Measurements from ENCODE around the gene INTS2. TPM values are rescaled to one million over a fixed set of nuclear protein-coding genes. Genes with fewer than 3 reads are reported as not detected.

The INTS2 gene
- total RNA-seq, 3 donors from 2014 or later: 8.3 to 15.2 (median 11.8) TPM

GRCh38 chr17:61848896-61849295 lies 78.9 kb downstream of the INTS2 start:
- DNase-seq (ENCODE audit: low spot score in 2 of 2): no peak
- TF ChIP-seq POLR2A (IDR thresholded peaks at IDR 0.05) (no peak), POLR2AphosphoS5 (IDR thresholded peaks at IDR 0.05) (no peak), CTCF (IDR thresholded peaks at IDR 0.05) (no peak)
- intact Hi-C loops (cut with DNase I; ENCODE audit: low total_unique reads): no loop called here

GRCh38 chr17:61848247-61848646 lies 79.5 kb downstream of the INTS2 start:
- intact Hi-C loops (cut with DNase I; ENCODE audit: low total_unique reads): no loop called here
- no peak for TF ChIP-seq CTCF (IDR thresholded peaks at IDR 0.05)
- no peak for TF ChIP-seq POLR2AphosphoS5 (IDR thresholded peaks at IDR 0.05)
- no peak for TF ChIP-seq POLR2A (IDR thresholded peaks at IDR 0.05)
- H3K27me3 ChIP-seq: no peaks in the 10 kb centered on the region
- no peak for DNase-seq (ENCODE audit: low spot score in 2 of 2)
- H3K4me3 ChIP-seq: no peak overlapping the region
- no peak overlapping the region for H3K27ac ChIP-seq
- no peaks in the 10 kb centered on the region for H3K4me1 ChIP-seq
- no peaks in the 10 kb centered on the region for H3K36me3 ChIP-seq
- no peaks in the 10 kb centered on the region for H3K9me3 ChIP-seq

More at GRCh38 chr17:61848896-61849295, 78.9 kb downstream of the INTS2 start:
- no peaks in the 10 kb centered on the region for H3K36me3 ChIP-seq
- H3K4me3 ChIP-seq: no peak overlapping the region
- H3K9me3 ChIP-seq: no peaks in the 10 kb centered on the region
- no peaks in the 10 kb centered on the region for H3K27me3 ChIP-seq
- no peak overlapping the region for H3K27ac ChIP-seq
- H3K4me1 ChIP-seq: no peaks in the 10 kb centered on the region

- H3K27ac ChIP-seq: no peak overlapping the region
- no peaks in the 10 kb centered on the region for H3K27me3 ChIP-seq
- no peaks in the 10 kb centered on the region for H3K36me3 ChIP-seq
- TF ChIP-seq POLR2A (IDR thresholded peaks at IDR 0.05) (no peak), POLR2AphosphoS5 (IDR thresholded peaks at IDR 0.05) (no peak), CTCF (IDR thresholded peaks at IDR 0.05) (no peak)
- H3K4me3 ChIP-seq: no peak overlapping the region
- intact Hi-C loops (cut with DNase I; ENCODE audit: low total_unique reads): no loop called here
- DNase-seq (ENCODE audit: low spot score in 2 of 2): no peak
- no peaks in the 10 kb centered on the region for H3K4me1 ChIP-seq
- no peaks in the 10 kb centered on the region for H3K9me3 ChIP-seq
Observed at GRCh38 chr17:61847659-61848058, 80.1 kb downstream of the INTS2 start.

GRCh38 chr17:61846761-61847375 lies 80.9 kb downstream of the INTS2 start:
- H3K27ac ChIP-seq: no peak overlapping the region
- H3K4me1 ChIP-seq: no peaks in the 10 kb centered on the region
- no peaks in the 10 kb centered on the region for H3K27me3 ChIP-seq
- no peak for DNase-seq (ENCODE audit: low spot score in 2 of 2)
- intact Hi-C loops (cut with DNase I; ENCODE audit: low total_unique reads): no loop called here
- H3K36me3 ChIP-seq: no peaks in the 10 kb centered on the region
- H3K4me3 ChIP-seq: no peak overlapping the region
- no peaks in the 10 kb centered on the region for H3K9me3 ChIP-seq
- TF ChIP-seq CTCF (IDR thresholded peaks at IDR 0.05) (no peak), POLR2AphosphoS5 (IDR thresholded peaks at IDR 0.05) (no peak), POLR2A (IDR thresholded peaks at IDR 0.05) (no peak)

GRCh38 chr17:61846088-61846487 lies 81.7 kb downstream of the INTS2 start:
- DNase-seq (ENCODE audit: low spot score in 2 of 2): no peak
- Histone ChIP-seq H3K27ac (no peak overlapping the region), H3K9me3 (no peaks in the 10 kb centered on the region), H3K4me3 (no peak overlapping the region), H3K36me3 (no peaks in the 10 kb centered on the region), H3K4me1 (no peaks in the 10 kb centered on the region), H3K27me3 (no peaks in the 10 kb centered on the region)
- intact Hi-C loops (cut with DNase I; ENCODE audit: low total_unique reads): no loop called here
- TF ChIP-seq POLR2AphosphoS5 (IDR thresholded peaks at IDR 0.05) (no peak), POLR2A (IDR thresholded peaks at IDR 0.05) (no peak), CTCF (IDR thresholded peaks at IDR 0.05) (no peak)

Measured in breast epithelium (tissue), 4 donors.